ENCODE data around the gene B4GALT5.

The B4GALT5 gene

GRCh38 chr20:49603209-49603627 lies 110.5 kb downstream of the B4GALT5 start:
- peak; percentile 47 for DNase-seq

DNA sequence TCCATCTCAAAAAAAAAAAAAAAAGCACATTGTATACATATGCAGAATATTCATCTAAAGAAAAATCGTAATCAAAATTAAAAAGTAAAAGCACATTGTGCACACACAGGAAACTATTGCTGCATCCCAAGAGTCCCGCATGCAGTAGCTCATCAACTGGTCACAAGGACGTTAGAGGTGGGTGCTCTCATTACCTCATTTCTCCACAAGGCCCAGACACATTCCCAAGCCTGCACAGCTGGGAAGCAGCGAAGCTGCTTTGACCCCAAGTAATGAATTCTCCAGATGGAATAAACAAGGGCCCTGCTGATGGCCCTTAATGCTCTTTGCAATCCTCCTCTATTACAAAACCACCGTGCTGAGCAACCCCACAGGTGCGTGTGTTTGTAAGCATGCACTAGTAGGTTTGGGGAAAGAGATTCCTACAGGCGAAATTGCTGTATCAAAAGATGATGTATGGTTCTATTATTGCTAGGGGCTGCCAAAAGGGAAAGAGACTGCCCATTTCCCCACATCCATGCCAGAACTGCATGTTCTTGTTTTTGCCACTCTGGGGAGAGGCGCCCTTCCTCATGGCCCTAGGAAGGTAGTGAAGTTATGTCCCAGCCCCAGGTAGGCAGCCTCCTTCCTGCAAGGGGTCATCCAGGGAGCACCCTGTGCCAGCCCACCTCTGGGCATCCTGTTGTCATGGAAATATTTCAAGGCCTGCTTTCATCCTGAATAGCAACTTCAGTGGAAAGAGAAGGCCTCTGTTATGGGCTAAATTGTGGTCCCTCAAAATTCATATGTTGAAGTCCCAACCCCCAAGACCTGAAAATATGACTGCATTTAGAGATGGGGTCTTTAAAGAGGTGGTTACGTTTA lies 111.1 kb downstream of the B4GALT5 start:
- DNase-seq = no peak

- DNase-seq = no peak
These were observed 112.3 kb downstream of the B4GALT5 start for GRCh38 chr20:49601153-49601924.

- DNase-seq = no peak
These were observed 113.9 kb downstream of the B4GALT5 start for GRCh38 chr20:49599746-49600113.

GRCh38 chr20:49597825-49598395 lies 115.8 kb downstream of the B4GALT5 start:
- no peak for DNase-seq

GRCh38 chr20:49595811-49596561 lies 117.7 kb downstream of the B4GALT5 start:
- DNase-seq = peak; percentile 62

DNA sequence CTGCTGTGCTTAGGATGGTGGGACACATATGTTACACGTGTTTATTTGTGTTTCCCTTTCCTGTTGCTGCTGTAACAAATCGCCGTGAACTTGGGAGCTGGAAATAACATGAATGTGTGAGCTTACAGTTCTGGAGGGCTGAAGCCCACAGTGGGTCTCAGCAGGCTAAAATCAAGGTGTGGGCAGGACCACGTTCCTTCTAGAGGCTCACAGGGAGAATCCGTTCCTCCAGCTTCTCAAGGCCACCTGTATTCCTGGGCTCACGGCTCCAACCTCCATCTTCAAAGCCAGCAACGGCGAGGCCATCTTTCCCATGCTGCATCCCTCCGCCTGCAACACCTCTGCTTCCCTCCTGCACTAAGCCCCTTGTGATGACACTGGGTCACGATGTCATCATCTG lies 118.3 kb downstream of the B4GALT5 start:
- no peak for DNase-seq

DNA sequence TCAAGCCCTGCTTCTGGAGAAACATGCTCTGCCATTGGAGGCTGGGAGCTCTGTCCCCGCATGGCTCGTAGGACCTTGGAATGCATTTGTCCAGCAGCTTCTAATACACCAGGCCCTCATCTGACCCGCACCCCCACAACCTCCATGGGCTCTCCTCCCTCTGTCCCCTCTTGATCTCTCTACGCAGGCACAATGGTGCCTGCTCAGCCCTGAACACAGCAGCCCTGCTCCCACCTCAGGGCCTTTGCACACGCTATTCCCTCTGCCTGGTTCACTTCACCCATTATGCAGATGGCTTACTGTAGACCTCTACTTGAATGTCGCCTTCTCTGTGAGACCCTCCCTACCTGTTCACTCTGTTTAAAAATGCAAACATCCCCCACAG lies 118.8 kb downstream of the B4GALT5 start:
- no peak for DNase-seq

DNA sequence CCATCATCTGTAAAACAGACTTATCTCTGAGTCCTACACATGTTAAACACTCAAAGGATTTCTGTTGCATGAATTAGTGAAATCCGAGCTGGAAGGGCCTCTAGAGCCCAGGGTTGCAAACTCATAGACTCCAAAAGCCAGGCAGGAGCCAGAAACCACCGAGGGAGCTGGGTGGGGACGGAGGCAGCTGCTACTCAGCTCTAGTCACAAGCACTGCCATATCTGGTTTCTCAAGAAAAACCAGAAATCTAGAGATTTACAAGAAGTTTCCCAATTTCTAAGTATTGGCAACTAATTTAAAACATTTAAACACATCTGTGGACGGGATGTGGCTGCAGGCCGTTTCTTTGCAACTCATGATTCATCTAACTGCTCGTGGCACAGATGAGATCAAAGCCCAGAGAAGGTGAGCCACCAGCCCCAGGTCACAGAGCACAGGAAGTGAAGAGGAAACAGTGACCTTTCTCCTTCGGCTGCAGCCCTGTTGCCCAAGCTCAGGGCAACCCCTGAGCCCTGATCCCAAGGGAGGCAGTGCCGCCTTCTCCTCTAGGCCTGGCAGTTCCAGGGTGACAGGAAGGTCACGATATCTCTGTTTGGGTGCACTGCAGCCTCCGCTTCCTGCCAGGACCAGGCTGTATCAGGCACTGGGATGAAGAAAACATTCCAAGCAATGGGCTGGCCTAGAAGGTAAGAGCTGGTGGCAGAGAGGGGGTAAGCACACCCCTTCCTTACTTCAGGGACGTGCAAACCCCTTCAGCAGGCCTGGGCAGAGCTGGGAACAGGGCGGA lies 119.3 kb downstream of the B4GALT5 start:
- peak; percentile 55 for DNase-seq

GRCh38 chr20:49593466-49594142 lies 120.1 kb downstream of the B4GALT5 start:
- DNase-seq = no peak

- DNase-seq = no peak
These were observed 121.6 kb downstream of the B4GALT5 start for GRCh38 chr20:49592120-49592519.

GRCh38 chr20:49591217-49591865 lies 122.3 kb downstream of the B4GALT5 start:
- DNase-seq = peak; percentile 84

DNA sequence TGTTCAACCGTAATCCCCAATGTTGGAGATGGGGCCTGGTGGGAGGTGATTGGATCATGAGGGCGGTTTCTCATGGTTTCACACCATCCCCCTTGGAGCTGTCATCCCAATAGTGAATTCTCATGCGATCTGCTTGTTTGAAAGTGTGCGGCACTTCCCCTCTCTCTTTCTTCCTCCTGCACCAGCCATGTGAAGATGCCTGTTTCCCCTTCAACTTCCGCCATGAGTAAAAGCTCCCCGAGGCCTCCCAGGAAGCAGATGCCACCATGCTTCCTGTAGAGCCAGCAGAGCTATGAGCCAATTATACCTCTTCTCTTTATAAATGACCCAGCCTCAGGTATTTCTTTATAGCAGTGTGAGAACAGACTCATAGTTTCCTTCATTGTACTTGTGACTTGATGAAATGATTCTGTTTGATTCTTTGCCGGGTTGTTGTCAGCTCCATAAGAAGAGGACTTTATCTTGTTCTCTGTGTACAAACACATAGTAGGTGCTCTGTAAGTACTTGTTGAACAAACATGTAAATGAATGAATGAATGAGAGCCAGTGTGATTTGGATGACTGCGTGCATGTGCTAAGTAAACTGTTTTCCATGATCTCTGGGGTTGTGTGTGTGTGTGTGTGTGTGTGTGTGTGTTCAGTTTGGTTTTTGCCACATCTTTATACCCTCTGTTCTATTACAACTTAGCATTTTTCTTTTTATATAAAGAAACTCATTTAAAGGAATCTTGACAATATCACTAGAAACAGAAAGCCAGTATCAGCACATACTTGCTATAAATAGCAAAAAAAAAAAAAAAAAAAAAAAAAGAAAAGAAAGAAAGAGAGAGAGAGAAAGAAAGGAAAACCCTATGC lies 123.3 kb downstream of the B4GALT5 start:
- DNase-seq = no peak

DNA sequence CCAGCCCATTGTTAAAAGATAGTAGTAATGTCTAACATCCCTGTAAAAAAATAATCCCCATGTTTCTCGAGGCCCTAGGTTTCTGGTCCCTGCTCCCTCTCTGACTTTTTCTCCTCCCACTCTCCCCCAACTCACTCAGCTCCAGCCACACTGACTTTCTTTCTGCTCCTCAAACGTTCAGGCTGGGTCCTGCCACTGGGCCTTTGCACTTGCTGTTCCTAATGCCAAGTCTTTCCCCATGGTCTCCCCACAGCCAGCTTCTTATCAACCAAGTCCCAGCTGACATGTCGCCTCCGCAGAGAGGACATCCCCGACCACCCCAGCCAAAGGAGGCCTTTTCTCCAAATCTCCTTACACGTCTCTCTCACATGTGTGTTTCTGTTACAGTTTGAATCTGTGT lies 123.9 kb downstream of the B4GALT5 start:
- DNase-seq = no peak

GRCh38 chr20:49587111-49587570 lies 126.5 kb downstream of the B4GALT5 start:
- DNase-seq = peak; percentile 85

DNA sequence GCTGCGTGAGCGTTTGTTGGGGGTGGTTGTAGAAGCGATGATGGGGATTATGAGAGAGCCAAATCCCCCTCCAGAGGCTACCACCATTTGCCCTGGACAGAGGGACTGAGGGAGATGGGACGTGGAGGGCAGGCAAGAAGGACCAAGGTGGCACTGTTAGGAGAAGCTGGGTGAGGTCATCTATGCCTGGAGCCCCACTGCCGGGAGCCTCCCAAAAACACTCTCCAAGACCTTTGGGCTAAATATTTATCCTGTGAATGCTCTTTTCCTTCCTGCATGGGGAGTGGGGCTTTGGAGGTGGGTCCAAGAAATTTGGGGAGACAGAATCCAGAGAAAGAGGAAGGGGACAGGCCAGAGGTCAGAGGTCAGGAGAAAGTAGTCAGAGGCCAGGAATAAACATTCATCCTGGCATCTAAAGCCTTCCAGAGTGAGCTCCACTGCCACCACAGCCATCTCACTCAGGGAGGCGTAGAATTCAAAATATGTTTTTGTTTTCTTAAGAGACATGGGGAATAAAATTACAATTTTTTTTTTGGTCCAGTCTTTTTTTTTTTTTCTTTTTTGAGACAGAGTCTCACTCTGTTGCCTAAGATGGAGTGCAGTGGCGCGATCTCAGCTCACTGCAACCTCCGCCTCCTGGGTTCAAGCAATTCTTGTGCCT lies 128.0 kb downstream of the B4GALT5 start:
- DNase-seq = peak; percentile 84

DNA sequence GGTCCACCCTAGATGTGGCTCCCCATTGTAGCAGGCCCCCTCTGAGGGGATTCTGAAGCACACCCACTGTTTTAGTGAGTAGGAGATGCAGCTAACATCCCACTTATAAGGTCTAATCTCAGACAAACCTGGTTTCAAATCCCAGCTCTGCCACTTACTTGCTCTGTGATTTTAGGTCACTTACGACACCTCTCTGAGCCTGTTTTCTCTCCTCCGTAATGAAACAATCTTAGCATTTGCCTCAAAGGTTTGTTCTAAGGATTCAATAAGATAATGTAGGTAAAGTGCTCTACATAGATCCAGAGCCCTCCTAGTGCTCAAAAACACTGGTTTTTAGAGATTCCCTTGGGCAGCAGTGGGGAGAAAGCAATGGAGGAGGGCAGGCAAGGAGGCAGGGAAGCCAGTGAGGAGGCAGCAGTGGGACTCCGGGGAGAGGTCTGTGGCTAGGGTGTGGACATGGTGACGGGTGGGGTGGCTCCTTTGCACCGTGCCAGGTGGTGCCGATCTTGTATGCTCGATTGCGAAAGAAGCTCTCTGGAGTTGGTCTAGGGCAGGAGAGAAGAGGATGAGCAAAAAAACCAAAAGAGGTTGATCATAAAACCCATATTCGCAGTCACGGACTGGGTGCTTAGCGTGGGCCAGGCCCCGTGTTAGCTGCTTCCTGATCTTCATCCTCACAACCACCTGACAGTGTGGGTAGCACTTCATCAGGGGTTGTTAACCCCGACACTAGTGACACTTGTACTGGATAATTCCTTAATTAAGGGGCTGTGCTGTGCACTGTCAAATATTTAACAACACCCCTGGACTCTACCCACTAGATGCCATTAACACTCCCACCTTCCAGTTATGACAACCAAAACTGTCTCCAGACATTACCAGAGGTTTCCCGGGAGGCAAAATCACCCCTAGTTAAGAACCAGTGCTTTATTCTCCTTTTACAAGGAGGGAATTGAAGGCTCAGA lies 129.0 kb downstream of the B4GALT5 start:
- no peak for DNase-seq
